Measurements from ENCODE around the gene ERCC4. TPM values are rescaled to one million over a fixed set of nuclear protein-coding genes. Genes with fewer than 3 reads are reported as not detected.

The ERCC4 gene
- total RNA-seq (2022; extraction: Qiagen RNA extraction; ENCODE audit: low read depth) = 4.2 to 8.6 TPM (median 7.1 TPM) in 5 replicates

DNA sequence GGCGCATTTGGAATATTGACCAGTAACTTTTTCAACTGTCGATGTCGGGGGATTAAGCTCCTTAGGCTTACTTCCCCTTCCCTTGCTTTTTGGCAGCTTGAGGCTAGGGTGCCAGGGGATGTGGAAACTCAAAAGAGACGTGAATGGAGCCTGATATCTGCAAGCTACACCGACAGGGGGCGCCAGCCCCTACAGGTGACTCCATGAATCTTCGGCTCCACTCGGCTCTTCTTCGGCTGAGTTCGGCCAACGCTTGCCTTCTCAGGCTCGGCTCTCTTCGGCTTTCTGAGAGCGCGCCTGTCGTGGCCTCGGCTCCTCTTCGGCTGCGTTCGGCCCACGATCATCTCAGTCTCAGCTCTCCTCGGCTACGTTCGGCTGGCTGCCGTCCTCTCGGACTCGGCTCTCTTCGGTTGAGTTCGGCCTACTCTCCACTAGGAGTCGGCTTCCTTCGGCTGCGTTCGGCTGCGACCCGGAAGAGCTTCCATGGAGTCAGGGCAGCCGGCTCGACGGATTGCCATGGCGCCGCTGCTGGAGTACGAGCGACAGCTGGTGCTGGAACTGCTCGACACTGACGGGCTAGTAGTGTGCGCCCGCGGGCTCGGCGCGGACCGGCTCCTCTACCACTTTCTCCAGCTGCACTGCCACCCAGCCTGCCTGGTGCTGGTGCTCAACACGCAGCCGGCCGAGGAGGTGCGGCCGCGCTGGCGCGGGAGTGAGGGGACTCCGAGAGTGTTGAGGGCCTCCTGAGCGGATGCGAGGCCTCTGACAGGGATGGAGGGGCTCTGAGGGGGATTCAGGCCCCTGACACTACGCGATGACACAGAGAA lies at the start of gene ERCC4:
TSS of gene ERCC4 (plus strand) at position 472 of the 827 bp plus-strand sequence. CDS start at position 484, 12 bp downstream.

Other genes with a start within 250 kb of the ERCC4 start
- gene MRTFB, start 151.2 kb downstream of the ERCC4 start, total RNA-seq (2022; extraction: Qiagen RNA extraction; ENCODE audit: low read depth) = 8.9 to 16.1 TPM (median 12.8 TPM) in 5 replicates

All from A549 treated with CpdA at 1 μM for 4 hours (cell line).